GM18867 (cell line): Measurements from ENCODE around the gene ZNF236.

Experiments used
- ATAC-seq: cut with Tn5 transposase; IDR thresholded peaks from one replicate; pipeline ENCODE4 v1.9.1; 2021; ENCODE audit warnings: mild to moderate bottlenecking, moderate library complexity; ENCODE audit not compliant: unreplicated experiment

ZNF236 gene

GRCh38 chr18:76897257-76897656 is 74.9 kb downstream of the ZNF236 start:
- ATAC-seq, result no peak

- ATAC-seq, result no peak
Measured at GRCh38 chr18:76903386-76903785, 81.0 kb downstream of the ZNF236 start.

- ATAC-seq, result no peak
Measured at GRCh38 chr18:76905821-76906220, 83.5 kb downstream of the ZNF236 start.

GRCh38 chr18:76908277-76908676 is 85.9 kb downstream of the ZNF236 start:
- no peak for ATAC-seq

GRCh38 chr18:76909439-76909838 is 87.1 kb downstream of the ZNF236 start:
- ATAC-seq, result no peak

GRCh38 chr18:76911440-76911839 is 89.1 kb downstream of the ZNF236 start:
- ATAC-seq, result no peak

- ATAC-seq, result no peak
Measured at GRCh38 chr18:76913583-76913982, 91.2 kb downstream of the ZNF236 start.

GRCh38 chr18:76914314-76914713 is 92.0 kb downstream of the ZNF236 start:
- peak; percentile 67 for ATAC-seq

- ATAC-seq, result no peak
Measured at GRCh38 chr18:76914796-76915195, 92.4 kb downstream of the ZNF236 start.

- no peak for ATAC-seq
Measured at GRCh38 chr18:76915456-76915855, 93.1 kb downstream of the ZNF236 start.

- no peak for ATAC-seq
Measured at GRCh38 chr18:76920974-76921373, 98.6 kb downstream of the ZNF236 start.

GRCh38 chr18:76922107-76922506 is 99.8 kb downstream of the ZNF236 start:
- ATAC-seq, result peak; percentile 99

- ATAC-seq, result no peak
Measured at GRCh38 chr18:76923485-76924085, 101.2 kb downstream of the ZNF236 start.

GRCh38 chr18:76925501-76925900 is 103.1 kb downstream of the ZNF236 start:
- ATAC-seq, result no peak

GRCh38 chr18:76927223-76927725 is 104.9 kb downstream of the ZNF236 start:
- no peak for ATAC-seq

GRCh38 chr18:76928179-76928868 is 106.0 kb downstream of the ZNF236 start:
- ATAC-seq, result no peak

GRCh38 chr18:76931171-76931570 is 108.8 kb downstream of the ZNF236 start:
- ATAC-seq, result no peak

GRCh38 chr18:76932026-76932819 is 109.9 kb downstream of the ZNF236 start:
- ATAC-seq, result no peak

- no peak for ATAC-seq
Measured at GRCh38 chr18:76935722-76936337, 113.5 kb downstream of the ZNF236 start.

- no peak for ATAC-seq
Measured at GRCh38 chr18:76936877-76937276, 114.5 kb downstream of the ZNF236 start.

- ATAC-seq, result no peak
Measured at GRCh38 chr18:76937597-76937996, 115.2 kb downstream of the ZNF236 start.
